HepG2 (cell line): ENCODE data around the gene MORC3. TPM values are rescaled to one million over a fixed set of nuclear protein-coding genes. Genes with fewer than 3 reads are reported as not detected.

Experiments used
- CCAR2 ChIP-seq: fragments of 200-400 bp; formaldehyde crosslinking; optimal IDR thresholded peaks from 2 replicates; pipeline ENCODE3; 2018; ENCODE audit warnings: low read depth, mild to moderate bottlenecking, low read length, moderate library complexity
- CENPT ChIP-seq: sonication (generic); formaldehyde crosslinking; IDR thresholded peaks from 2 replicates; pipeline ENCODE4 v1.8.0; 2022; ENCODE audit warnings: low read depth, mild to moderate bottlenecking, moderate library complexity, missing genetic modification reagents
- CHCHD3 ChIP-seq: sonication (generic); formaldehyde crosslinking; IDR thresholded peaks from 2 replicates; pipeline ENCODE4 v1.8.0; 2022; ENCODE audit warnings: mild to moderate bottlenecking, missing genetic modification reagents, moderate library complexity
- HMGXB4 ChIP-seq, 2 experiments: sonication (generic) in 1 of 2; formaldehyde crosslinking in 1 of 2; IDR thresholded peaks; 2 replicates each; pipeline versions ENCODE4 v1.4.0 to v1.6.1; 2018 to 2020; ENCODE audit warnings: missing genetic modification reagents in 2 of 2, borderline replicate concordance in 1 of 2, low read depth in 1 of 2, mild to moderate bottlenecking in 1 of 2, missing biosample characterization in 1 of 2
- ISL2 ChIP-seq: sonication (generic); formaldehyde crosslinking; IDR thresholded peaks from 2 replicates; pipeline ENCODE4 v1.5.0; 2020; ENCODE audit warnings: missing genetic modification reagents
- JDP2 ChIP-seq: sonication (generic); formaldehyde crosslinking; IDR thresholded peaks from 2 replicates; pipeline ENCODE4 v1.8.1; 2022; ENCODE audit warnings: missing genetic modification reagents, borderline replicate concordance
- KAT8 ChIP-seq: IDR thresholded peaks from 2 replicates; pipeline ENCODE4 v1.6.1; 2016; ENCODE audit warnings: missing genetic modification reagents, missing compliant biosample characterization
- MAZ ChIP-seq, 2 experiments: sonication (generic) in 1 of 2; formaldehyde crosslinking in 1 of 2; IDR thresholded peaks; 2 replicates each; pipeline versions ENCODE4 v1.5.0 to v1.6.1; 2012 to 2020; ENCODE audit warnings: low read depth in 2 of 2, mild to moderate bottlenecking in 2 of 2, borderline replicate concordance in 1 of 2, improper control_type of control experiment in 1 of 2, low read length in 1 of 2, missing genetic modification reagents in 1 of 2, moderate library complexity in 1 of 2
- NCOA2 ChIP-seq: sonication (generic); formaldehyde crosslinking; IDR thresholded peaks from 2 replicates; pipeline ENCODE4 v1.8.0; 2022; ENCODE audit warnings: inconsistent platforms
- RFX3 ChIP-seq: IDR thresholded peaks from 2 replicates; pipeline ENCODE4 v1.6.1; 2016; ENCODE audit warnings: missing biosample characterization, missing genetic modification reagents
- TMF1 ChIP-seq: sonication (generic); formaldehyde crosslinking; IDR thresholded peaks from 2 replicates; pipeline ENCODE4 v1.8.1; 2022; ENCODE audit warnings: low read depth, missing genetic modification reagents
- USF2 ChIP-seq, 2 experiments: sonication (generic) in 1 of 2; formaldehyde crosslinking in 1 of 2; IDR thresholded peaks; 2 replicates each; pipeline versions ENCODE4 v1.5.1 to v1.6.1; 2011 to 2020; ENCODE audit warnings: borderline replicate concordance in 1 of 2, low read depth in 1 of 2, low read length in 1 of 2, mild to moderate bottlenecking in 1 of 2, missing genetic modification reagents in 1 of 2, moderate library complexity in 1 of 2
- ZMYM4 ChIP-seq: sonication (generic); formaldehyde crosslinking; IDR thresholded peaks from 2 replicates; pipeline ENCODE4 v1.8.1; 2023; ENCODE audit warnings: mild to moderate bottlenecking, missing genetic modification reagents
- ZNF224 ChIP-seq: sonication (generic); formaldehyde crosslinking; IDR thresholded peaks from 2 replicates; pipeline ENCODE4 v1.5.0; 2020; ENCODE audit warnings: mild to moderate bottlenecking, missing genetic modification reagents
- ZSCAN12 ChIP-seq: sonication (generic); formaldehyde crosslinking; IDR thresholded peaks from 2 replicates; pipeline ENCODE4 v1.9.0; 2021; ENCODE audit warnings: mild to moderate bottlenecking, missing genetic modification reagents
- polyA plus RNA-seq, 8 experiments: library from polyadenylated mRNA; depleted of rRNA in 3 of 8; stranded (reverse) in 7 of 8; unstranded in 1 of 8; fragments of >200 nt; fragmentation: Illumina TruSeq in 4 of 8; extraction: Trizol in 4 of 8; gene quantifications; 2 replicates each; pipeline versions ENCODE4 v1.2.1 to v1.2.3, GENCODE V29; 2011 to 2016; ENCODE audit warnings: low read depth in 4 of 8, missing spikeins in 1 of 8, mixed read lengths in 1 of 8; ENCODE audit not compliant: insufficient read depth in 1 of 8
- total RNA-seq, 5 experiments: library from RNA; depleted of rRNA; stranded (reverse); fragments of >200 nt; fragmentation: Illumina TruSeq; extraction: Trizol; gene quantifications; 2 replicates each; pipeline ENCODE4 v1.2.3, GENCODE V29; 2016; ENCODE audit warnings: low read depth in 1 of 5
- TF ChIP-seq, protein P1 (sequence below): sonication (generic); formaldehyde crosslinking; IDR thresholded peaks from 2 replicates; pipeline ENCODE4 v1.4.0; 2020; ENCODE audit warnings: missing genetic modification reagents
- TF ChIP-seq, protein P2 (sequence below): IDR thresholded peaks from 2 replicates; pipeline ENCODE4 v1.6.1; 2012; ENCODE audit warnings: low read depth, low read length, improper control_type of control experiment

Gene MORC3
- total and polyA plus RNA-seq, 2 of the 13 experiments (the other 11 are each of a cell fraction or from before 2014, with no cell fraction given), result 12.9 to 19.5 TPM

DNA sequence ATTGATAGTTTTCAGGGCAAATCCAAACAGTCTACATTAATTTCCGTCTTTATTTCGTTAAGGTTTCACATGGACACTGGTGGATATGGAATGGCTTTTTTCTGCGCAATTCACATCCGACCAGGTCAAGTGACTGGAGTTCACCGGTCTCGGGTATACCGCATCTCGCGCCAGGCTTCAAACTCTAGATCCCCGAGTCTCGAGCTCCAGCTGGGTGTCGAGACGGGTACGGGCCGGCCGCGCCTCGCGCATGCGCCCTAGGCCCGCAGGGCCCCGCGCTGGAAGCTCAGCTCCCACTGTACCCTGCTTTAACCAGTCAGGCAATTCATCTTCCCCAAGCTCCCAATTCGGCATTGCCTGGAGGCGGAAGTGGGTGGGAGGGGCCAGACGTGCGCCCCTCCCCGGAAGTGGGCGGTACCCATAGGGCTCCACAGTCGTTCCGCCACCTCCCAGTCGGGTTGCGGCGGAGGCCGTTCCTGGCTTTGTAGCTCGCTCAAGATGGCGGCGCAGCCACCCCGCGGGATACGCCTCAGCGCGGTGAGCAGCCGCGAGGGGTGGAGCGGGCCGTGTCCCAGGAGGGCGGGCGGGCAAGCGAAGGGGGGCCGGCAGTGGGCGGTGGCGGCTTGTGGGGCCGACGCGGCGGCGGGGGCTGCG, at the start of gene MORC3 (continued):
- TF ChIP-seq USF2 (IDR thresholded peaks at IDR 0.05; ENCODE audit: low read depth, low read length), result peak; percentile 32; the same call in 1 of the 2 replicates
- TF ChIP-seq USF2 (CRISPR knock-in tag; IDR thresholded peaks at IDR 0.05; ENCODE audit: borderline replicate concordance), result peak; percentile 53; the same call in 1 of the 2 replicates
- no peak for TF ChIP-seq RFX3 (CRISPR knock-in tag)
- peak; percentile 38; the same call in 1 of the 2 replicates for TF ChIP-seq TMF1 (CRISPR knock-in tag)
- TF ChIP-seq MAZ (IDR thresholded peaks at IDR 0.05; ENCODE audit: borderline replicate concordance, low read depth, low read length), result peak; percentile 73
- TF ChIP-seq MAZ (CRISPR knock-in tag; IDR thresholded peaks at IDR 0.05; ENCODE audit: low read depth), result peak; percentile 68
- TF ChIP-seq NCOA2 (CRISPR knock-in tag), result no peak; the same call in 1 of the 2 replicates
- TF ChIP-seq ISL2, result no peak
- TF ChIP-seq KAT8 (CRISPR knock-in tag), result peak; percentile 84
- TF ChIP-seq, protein P1, sequence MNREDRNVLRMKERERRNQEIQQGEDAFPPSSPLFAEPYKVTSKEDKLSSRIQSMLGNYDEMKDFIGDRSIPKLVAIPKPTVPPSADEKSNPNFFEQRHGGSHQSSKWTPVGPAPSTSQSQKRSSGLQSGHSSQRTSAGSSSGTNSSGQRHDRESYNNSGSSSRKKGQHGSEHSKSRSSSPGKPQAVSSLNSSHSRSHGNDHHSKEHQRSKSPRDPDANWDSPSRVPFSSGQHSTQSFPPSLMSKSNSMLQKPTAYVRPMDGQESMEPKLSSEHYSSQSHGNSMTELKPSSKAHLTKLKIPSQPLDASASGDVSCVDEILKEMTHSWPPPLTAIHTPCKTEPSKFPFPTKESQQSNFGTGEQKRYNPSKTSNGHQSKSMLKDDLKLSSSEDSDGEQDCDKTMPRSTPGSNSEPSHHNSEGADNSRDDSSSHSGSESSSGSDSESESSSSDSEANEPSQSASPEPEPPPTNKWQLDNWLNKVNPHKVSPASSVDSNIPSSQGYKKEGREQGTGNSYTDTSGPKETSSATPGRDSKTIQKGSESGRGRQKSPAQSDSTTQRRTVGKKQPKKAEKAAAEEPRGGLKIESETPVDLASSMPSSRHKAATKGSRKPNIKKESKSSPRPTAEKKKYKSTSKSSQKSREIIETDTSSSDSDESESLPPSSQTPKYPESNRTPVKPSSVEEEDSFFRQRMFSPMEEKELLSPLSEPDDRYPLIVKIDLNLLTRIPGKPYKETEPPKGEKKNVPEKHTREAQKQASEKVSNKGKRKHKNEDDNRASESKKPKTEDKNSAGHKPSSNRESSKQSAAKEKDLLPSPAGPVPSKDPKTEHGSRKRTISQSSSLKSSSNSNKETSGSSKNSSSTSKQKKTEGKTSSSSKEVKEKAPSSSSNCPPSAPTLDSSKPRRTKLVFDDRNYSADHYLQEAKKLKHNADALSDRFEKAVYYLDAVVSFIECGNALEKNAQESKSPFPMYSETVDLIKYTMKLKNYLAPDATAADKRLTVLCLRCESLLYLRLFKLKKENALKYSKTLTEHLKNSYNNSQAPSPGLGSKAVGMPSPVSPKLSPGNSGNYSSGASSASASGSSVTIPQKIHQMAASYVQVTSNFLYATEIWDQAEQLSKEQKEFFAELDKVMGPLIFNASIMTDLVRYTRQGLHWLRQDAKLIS (CRISPR knock-in tag), result no peak
- TF ChIP-seq, protein P2, sequence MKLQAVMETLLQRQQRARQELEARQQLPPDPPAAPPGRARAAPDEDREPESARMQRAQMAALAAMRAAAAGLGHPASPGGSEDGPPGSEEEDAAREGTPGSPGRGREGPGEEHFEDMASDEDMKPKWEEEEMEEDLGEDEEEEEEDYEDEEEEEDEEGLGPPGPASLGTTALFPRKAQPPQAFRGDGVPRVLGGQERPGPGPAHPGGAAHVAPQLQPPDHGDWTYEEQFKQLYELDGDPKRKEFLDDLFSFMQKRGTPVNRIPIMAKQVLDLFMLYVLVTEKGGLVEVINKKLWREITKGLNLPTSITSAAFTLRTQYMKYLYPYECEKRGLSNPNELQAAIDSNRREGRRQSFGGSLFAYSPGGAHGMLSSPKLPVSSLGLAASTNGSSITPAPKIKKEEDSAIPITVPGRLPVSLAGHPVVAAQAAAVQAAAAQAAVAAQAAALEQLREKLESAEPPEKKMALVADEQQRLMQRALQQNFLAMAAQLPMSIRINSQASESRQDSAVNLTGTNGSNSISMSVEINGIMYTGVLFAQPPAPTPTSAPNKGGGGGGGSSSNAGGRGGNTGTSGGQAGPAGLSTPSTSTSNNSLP, result no peak
- TF ChIP-seq ZMYM4 (CRISPR knock-in tag), result peak; percentile 74
- TF ChIP-seq CENPT, result no peak
- TF ChIP-seq HMGXB4 (CRISPR knock-in tag; IDR thresholded peaks at IDR 0.05; ENCODE audit: borderline replicate concordance in 1 of 2, low read depth in 1 of 2), result peak; percentile 60 to 62; a peak in 2 of 4 replicates
- TF ChIP-seq CCAR2, result no peak
- no peak for TF ChIP-seq CHCHD3 (CRISPR knock-in tag)
- no peak for TF ChIP-seq ZSCAN12
- no peak for TF ChIP-seq JDP2
- TF ChIP-seq ZNF224 (CRISPR knock-in tag), result 0 out of 2 replicates have a peak, but pooled peaks have one; percentile 68
